Activated T-helper 2 cell treated with anti-CD3 and anti-CD28 coated beads, Interferon-gamma antibody, Interleukin-2, Interleukin-4, amounts not matched to agents 10 μg/mL and 5 μg/mL and 100 μg/mL, durations not matched to agents 14 hours and 24 hours and 36 hours (primary cell): ENCODE data around the gene CLEC16A. TPM values are rescaled to one million over a fixed set of nuclear protein-coding genes. Genes with fewer than 3 reads are reported as not detected.

Experiments
- DNase-seq: peaks from one replicate; pipeline ENCODE4 v3.0.0; 2021; ENCODE audit warnings: low spot score
- H3K27ac Mint-ChIP-seq: one replicate; pipeline ENCODE4 v1.8.0; 2021; ENCODE audit warnings: mixed read lengths
- H3K27me3 Mint-ChIP-seq: one replicate; pipeline ENCODE4 v1.8.0; 2021; ENCODE audit warnings: low read depth, mixed read lengths
- H3K36me3 Mint-ChIP-seq: one replicate; pipeline ENCODE4 v1.8.0; 2021; ENCODE audit warnings: low read depth, mixed read lengths
- H3K4me1 Mint-ChIP-seq: one replicate; pipeline ENCODE4 v1.8.0; 2021; ENCODE audit warnings: low read depth, mixed read lengths
- H3K4me3 Mint-ChIP-seq: one replicate; pipeline ENCODE4 v1.8.0; 2021; ENCODE audit warnings: low read depth, mild to moderate bottlenecking, moderate library complexity, mixed read lengths
- H3K9me3 Mint-ChIP-seq: one replicate; pipeline ENCODE4 v1.8.0; 2021; ENCODE audit warnings: mixed read lengths
- intact Hi-C: fragments of 100-400 bp; cut with micrococcal nuclease; formaldehyde crosslinking; loops from one replicate; pipeline ENCODE4 v1.15.1; 2023
- total RNA-seq: library from RNA; stranded (reverse); gene quantifications from 2 replicates; pipeline ENCODE4 v1.2.3, GENCODE V29; 2022

CLEC16A gene
- total RNA-seq, 1 donor from 2014 or later = 48.7 TPM

DNA sequence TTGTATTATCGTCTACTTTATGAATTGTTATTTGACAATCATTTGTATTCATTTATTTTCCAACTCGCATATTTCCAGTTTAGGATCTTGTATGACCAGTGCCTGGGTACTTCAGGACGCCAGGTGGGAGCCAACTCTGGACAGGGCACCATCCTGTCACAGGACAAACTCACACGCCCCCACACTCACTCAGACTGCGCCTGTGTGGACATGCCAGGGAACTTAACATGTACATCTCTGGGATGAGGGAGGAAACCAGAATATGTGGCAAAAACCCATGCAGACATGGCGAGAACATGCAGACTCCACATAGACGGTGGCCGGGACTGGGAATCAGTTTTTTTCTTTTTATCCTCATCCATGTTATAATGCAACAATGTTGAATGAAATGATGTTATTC lies 68.5 kb downstream of the CLEC16A start:
- Mint-ChIP-seq H3K27ac (no peak overlapping the region), H3K4me3 (no peak overlapping the region), H3K4me1 (peaks cover 33% of the 10 kb centered on the region), H3K36me3 (peaks cover 68% of the 10 kb centered on the region), H3K27me3 (no peaks in the 10 kb centered on the region), H3K9me3 (no peaks in the 10 kb centered on the region)
- intact Hi-C loops = no loop called here
- DNase-seq = no peak

DNA sequence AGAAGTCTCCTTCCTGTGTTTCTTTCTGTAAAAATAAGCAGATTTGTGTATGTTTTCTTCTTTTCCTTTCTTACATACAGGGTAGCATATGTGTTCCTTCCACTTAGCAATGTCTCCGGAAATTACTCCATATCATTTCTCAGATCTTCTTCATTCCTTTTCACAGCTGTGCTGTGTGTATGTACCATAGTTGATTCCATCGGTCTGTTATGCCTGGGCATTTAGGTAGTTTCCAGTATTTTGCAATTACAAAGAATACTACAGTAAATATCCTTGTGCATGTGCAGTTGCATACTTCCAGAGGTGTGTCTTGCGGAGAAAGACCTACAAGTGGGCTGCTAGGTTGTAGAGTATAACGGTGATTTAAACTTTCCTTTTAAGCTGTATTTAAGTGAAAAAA lies 69.8 kb downstream of the CLEC16A start:
- Mint-ChIP-seq H3K27ac (no peak overlapping the region), H3K9me3 (no peaks in the 10 kb centered on the region), H3K4me3 (no peak overlapping the region), H3K27me3 (no peaks in the 10 kb centered on the region), H3K4me1 (peaks cover 35% of the 10 kb centered on the region), H3K36me3 (peaks cover 63% of the 10 kb centered on the region)
- intact Hi-C loops = no loop called here
- DNase-seq = no peak

DNA sequence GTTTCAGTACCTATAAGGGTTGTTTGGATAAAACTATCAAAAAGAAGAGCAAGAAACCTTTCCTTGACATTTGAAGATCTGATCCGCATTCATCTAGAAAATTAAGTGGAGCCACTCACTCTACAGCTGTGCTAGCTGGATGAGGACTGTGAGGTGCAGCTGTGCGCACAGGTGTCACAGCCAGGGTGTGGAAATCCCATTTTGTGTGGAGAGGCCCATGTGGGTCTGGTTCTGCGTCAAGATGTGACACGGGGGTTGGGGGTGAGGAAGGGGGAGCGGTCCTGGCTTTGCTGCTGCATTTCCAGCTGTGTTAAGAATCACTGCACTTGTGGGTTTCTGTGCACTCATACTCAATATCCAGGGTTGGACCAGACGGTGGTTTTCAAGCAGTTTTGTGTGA lies 70.7 kb downstream of the CLEC16A start:
- no peak overlapping the region for H3K27ac Mint-ChIP-seq

GRCh38 chr16:11015607-11016006 lies 71.2 kb downstream of the CLEC16A start:
- intact Hi-C loops = no loop called here
- H3K27me3 Mint-ChIP-seq = no peaks in the 10 kb centered on the region
- no peak overlapping the region for H3K27ac Mint-ChIP-seq
- peaks cover 37% of the 10 kb centered on the region for H3K4me1 Mint-ChIP-seq
- H3K9me3 Mint-ChIP-seq = no peaks in the 10 kb centered on the region
- no peak overlapping the region for H3K4me3 Mint-ChIP-seq
- H3K36me3 Mint-ChIP-seq = peaks cover 55% of the 10 kb centered on the region
- DNase-seq = no peak

More for the DNA sequence above, 70.7 kb downstream of the CLEC16A start:
- intact Hi-C loops = no loop called here
- no peaks in the 10 kb centered on the region for H3K27me3 Mint-ChIP-seq
- H3K4me3 Mint-ChIP-seq = no peak overlapping the region
- no peak for DNase-seq
- no peaks in the 10 kb centered on the region for H3K9me3 Mint-ChIP-seq
- H3K36me3 Mint-ChIP-seq = peaks cover 55% of the 10 kb centered on the region
- peaks cover 35% of the 10 kb centered on the region for H3K4me1 Mint-ChIP-seq

GRCh38 chr16:11016524-11016988 lies 72.2 kb downstream of the CLEC16A start:
- no peaks in the 10 kb centered on the region for H3K27me3 Mint-ChIP-seq
- peak overlapping the region; percentile 33 for H3K27ac Mint-ChIP-seq
- peaks cover 33% of the 10 kb centered on the region for H3K4me1 Mint-ChIP-seq
- H3K9me3 Mint-ChIP-seq = no peaks in the 10 kb centered on the region
- intact Hi-C loops = no loop called here
- DNase-seq = no peak
- peaks cover 55% of the 10 kb centered on the region for H3K36me3 Mint-ChIP-seq
- no peak overlapping the region for H3K4me3 Mint-ChIP-seq

- Mint-ChIP-seq H3K27ac (peak overlapping the region; percentile 36), H3K36me3 (peaks cover 55% of the 10 kb centered on the region), H3K4me3 (no peak overlapping the region), H3K4me1 (peaks cover 37% of the 10 kb centered on the region), H3K27me3 (no peaks in the 10 kb centered on the region), H3K9me3 (no peaks in the 10 kb centered on the region)
- intact Hi-C loops = no loop called here
- DNase-seq = no peak
These were observed 72.6 kb downstream of the CLEC16A start for GRCh38 chr16:11016993-11017392.

- Mint-ChIP-seq H3K4me1 (peaks cover 37% of the 10 kb centered on the region), H3K9me3 (no peaks in the 10 kb centered on the region), H3K27ac (peak overlapping the region; percentile 36), H3K4me3 (no peak overlapping the region), H3K36me3 (peaks cover 53% of the 10 kb centered on the region), H3K27me3 (no peaks in the 10 kb centered on the region)
- intact Hi-C loops = no loop called here
- DNase-seq = no peak
These were observed 73.1 kb downstream of the CLEC16A start for GRCh38 chr16:11017499-11017898.

- Mint-ChIP-seq H3K27ac (peak overlapping the region; percentile 3), H3K4me3 (no peak overlapping the region), H3K27me3 (no peaks in the 10 kb centered on the region), H3K36me3 (peaks cover 61% of the 10 kb centered on the region), H3K4me1 (peaks cover 53% of the 10 kb centered on the region), H3K9me3 (peaks cover 2% of the 10 kb centered on the region)
- intact Hi-C loops = no loop called here
- DNase-seq = no peak
These were observed 76.0 kb downstream of the CLEC16A start for GRCh38 chr16:11020388-11020787.

DNA sequence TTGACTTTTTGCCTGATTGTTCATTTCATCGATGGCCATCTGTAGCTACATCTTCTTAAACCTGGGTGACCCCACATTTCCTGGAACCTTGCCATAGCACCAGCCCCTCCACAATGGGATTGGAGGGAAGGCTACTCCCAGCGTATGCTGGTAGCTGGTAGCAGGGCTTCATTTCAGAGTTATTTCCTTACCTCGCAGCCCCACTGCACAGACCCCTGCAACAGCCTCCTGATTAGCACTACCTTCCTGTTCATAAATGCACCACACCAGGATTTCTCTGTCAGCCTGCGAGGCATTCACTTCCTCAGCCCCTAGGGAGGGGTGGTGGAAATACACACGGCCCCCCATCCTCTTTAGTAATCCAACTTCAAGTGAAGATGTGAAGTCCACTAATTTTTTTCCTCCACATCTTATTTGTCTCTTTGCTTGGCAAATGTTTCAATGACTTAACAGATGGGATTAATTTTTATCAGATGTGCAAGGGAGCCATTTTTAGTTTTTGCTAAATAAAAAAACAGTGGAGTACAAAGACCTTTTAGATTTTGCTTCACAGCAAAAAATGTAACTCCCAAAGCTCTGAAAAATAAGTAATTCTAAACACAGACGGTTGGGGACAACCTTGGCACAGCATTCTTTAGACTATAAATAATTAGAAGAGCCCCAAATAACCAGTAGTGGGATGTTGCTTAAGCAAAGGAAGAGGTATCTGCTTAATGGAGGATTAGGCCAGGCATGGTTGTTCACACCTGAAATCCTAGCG lies 76.6 kb downstream of the CLEC16A start:
- Mint-ChIP-seq H3K9me3 (peaks cover 7% of the 10 kb centered on the region), H3K27ac (peak overlapping the region; percentile 28), H3K36me3 (peaks cover 67% of the 10 kb centered on the region), H3K4me1 (peaks cover 55% of the 10 kb centered on the region), H3K27me3 (no peaks in the 10 kb centered on the region), H3K4me3 (no peak overlapping the region)
- intact Hi-C loops = no loop called here
- no peak for DNase-seq

DNA sequence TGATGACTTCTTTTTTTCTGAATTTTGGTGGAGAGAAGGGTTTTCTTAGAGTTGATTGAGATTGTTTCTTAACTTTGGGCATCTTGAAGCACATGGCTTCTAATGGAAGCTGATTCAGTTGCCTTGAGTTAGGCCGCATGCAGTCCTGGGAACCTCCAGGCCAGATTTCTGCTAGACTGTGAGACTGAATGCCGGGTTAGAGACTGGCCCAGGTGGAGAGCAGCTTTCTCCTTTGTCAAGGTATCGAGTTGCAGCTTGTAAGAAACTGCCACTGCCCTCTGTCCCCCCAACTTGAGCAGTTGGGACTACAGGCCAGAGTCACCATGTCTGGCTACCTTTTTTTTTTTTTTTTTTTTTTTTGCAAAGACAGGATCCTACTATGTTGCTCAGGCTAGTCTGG lies 77.6 kb downstream of the CLEC16A start:
- DNase-seq = no peak
- intact Hi-C loops = no loop called here
- Mint-ChIP-seq H3K36me3 (peaks cover 74% of the 10 kb centered on the region), H3K27ac (no peak overlapping the region), H3K4me3 (no peak overlapping the region), H3K4me1 (peaks cover 50% of the 10 kb centered on the region), H3K9me3 (peaks cover 18% of the 10 kb centered on the region), H3K27me3 (no peaks in the 10 kb centered on the region)

DNA sequence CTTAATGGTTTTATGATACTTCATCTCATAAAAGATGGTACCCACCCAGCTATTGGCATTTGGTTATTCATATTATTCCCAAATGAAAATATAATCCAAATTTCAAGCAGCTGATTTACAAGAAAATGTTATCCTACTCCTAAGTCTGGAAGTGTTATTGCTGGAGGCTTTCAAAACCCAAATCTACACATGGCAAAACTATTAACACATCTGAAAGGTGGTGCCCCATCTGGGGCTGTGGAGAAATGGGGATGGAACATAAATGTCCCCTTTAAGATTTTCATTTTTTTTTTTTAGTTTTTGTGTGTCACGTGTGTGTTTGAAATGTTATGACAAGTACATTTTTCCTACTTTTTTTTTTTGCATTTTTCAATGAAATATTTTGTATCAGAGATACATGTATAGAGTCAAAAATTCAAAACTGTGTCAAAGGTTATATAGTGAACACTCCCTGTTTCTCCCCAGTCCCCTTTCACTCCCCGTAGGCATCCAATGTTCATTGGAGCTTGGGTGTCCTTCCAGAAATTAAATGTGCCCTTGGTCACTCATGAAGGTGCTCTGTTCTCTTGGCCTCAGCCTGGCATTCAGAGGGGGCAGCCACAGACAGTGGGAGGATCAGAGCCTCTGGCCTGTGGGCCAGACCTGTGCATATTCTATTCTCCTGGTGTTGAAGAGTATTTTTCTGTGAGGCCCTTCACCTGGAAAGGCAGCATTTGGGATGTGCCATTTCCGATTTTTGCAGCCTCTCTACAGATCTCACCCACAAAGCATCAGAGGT lies 79.1 kb downstream of the CLEC16A start:
- peaks cover 28% of the 10 kb centered on the region for H3K9me3 Mint-ChIP-seq
- no peak overlapping the region for H3K4me3 Mint-ChIP-seq
- H3K27ac Mint-ChIP-seq = peak overlapping the region; percentile 92
- intact Hi-C loops = loop anchor here (2.0 kb wide), 2 partner anchors 59 to 71 kb away; no protein-coding TSS in a partner anchor
- H3K4me1 Mint-ChIP-seq = peaks cover 39% of the 10 kb centered on the region
- DNase-seq = no peak
- H3K36me3 Mint-ChIP-seq = peaks cover 76% of the 10 kb centered on the region
- H3K27me3 Mint-ChIP-seq = no peaks in the 10 kb centered on the region

GRCh38 chr16:11024333-11025053 lies 80.1 kb downstream of the CLEC16A start:
- no peaks in the 10 kb centered on the region for H3K27me3 Mint-ChIP-seq
- H3K36me3 Mint-ChIP-seq = peaks cover 83% of the 10 kb centered on the region
- peaks cover 39% of the 10 kb centered on the region for H3K4me1 Mint-ChIP-seq
- no peak overlapping the region for H3K4me3 Mint-ChIP-seq
- no peak for DNase-seq
- peaks cover 38% of the 10 kb centered on the region for H3K9me3 Mint-ChIP-seq
- H3K27ac Mint-ChIP-seq = peak overlapping the region; percentile 92
- intact Hi-C loops = loop anchor here (1.0 to 2.0 kb wide), 6 partner anchors 28 to 70 kb away; no protein-coding TSS in a partner anchor
